ENCODE measurements around the gene OR7G1. TPM values are rescaled to one million over a fixed set of nuclear protein-coding genes. Genes with fewer than 3 reads are reported as not detected.
"Not testable (repeated sequence)": the region's sequence is repeated elsewhere in the genome, so short reads cannot be mapped to it uniquely, and the experiment has no call there.

The OR7G1 gene
- total and polyA plus RNA-seq, 2 donors (not counting 1 experiment from before 2014, with no cell fraction given), result not detected

DNA sequence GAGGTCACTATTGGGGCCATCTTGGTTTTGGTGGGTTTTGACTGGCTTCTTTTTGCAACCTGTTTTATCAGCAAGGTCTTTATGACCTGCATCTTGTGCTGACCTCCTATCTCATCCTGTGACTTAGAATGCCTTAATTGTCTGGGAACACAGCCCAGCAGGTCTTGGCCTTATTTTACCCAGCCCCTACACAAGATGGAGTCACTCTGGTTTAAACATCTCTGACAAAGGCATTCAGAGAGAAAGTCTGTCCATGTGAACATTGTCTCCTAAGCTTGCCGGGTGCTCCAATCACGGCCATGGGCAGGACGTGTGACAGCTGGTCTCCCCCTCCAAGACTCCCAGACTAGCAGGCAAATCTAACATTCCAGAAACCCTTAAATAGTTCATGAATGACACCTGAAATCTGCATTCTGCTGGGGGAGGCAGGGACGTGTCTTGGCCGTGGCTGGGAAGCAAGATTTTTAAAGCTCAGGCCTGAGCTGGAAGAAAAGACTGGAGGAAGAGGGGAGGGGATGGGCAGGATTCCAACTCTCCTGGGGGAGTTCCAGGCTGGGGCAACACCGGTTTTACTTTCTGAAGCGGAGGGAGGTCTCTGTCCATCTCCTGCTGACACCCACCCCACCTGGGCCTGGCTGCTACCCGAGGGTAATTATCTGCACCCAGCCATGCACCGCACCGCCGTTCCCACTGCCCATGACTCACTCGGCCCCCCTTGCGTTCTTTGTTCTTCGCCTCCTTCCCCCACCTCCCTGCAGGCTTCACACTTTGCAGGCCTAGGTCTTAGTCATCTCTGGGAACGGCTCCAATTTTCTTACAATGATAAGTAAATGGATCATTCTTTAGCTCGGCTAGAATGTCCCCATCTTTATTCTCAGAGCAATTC is 40.3 kb downstream of the OR7G1 start:
- Histone ChIP-seq H3K79me2 (ENCODE audit: control insufficient read depth, insufficient read depth, low read length) (no peaks in the 10 kb centered on the region), H3K27me3 (ENCODE audit: control insufficient read depth, insufficient read depth, low read length) (no peaks in the 10 kb centered on the region), H3K9ac (ENCODE audit: insufficient read depth, low read length) (no peak overlapping the region), H3K36me3 (ENCODE audit: control insufficient read depth, insufficient read depth, low read length) (no peaks in the 10 kb centered on the region), H3K4me3 (replicated peaks in 1 of 4; ENCODE audit: control extremely low read depth in 1 of 4, insufficient read depth in 1 of 4, low read depth in 3 of 4, low read length in 4 of 4) (no peak overlapping the region), H2AFZ (ENCODE audit: low read length) (no peak overlapping the region), H3K27ac (ENCODE audit: insufficient read depth, low read length) (no peak overlapping the region), H3K4me2 (ENCODE audit: extremely low read depth, insufficient read depth, low read length) (no peak overlapping the region), H3K9me3 (ENCODE audit: control insufficient read depth, insufficient read depth, low read depth, low read length) (no peaks in the 10 kb centered on the region), H3K4me1 (ENCODE audit: control insufficient read depth, extremely low read depth, insufficient read depth, low read length) (no peaks in the 10 kb centered on the region), H4K20me1 (ENCODE audit: control insufficient read depth, extremely low read depth, insufficient read depth, low read length) (no peaks in the 10 kb centered on the region)
- TF ChIP-seq EZH2 (IDR thresholded peaks at IDR 0.05; ENCODE audit: low read length, missing control alignments) (no peak), CTCF (conservative IDR thresholded peaks at IDR 0.05 in 1 of 2, IDR thresholded peaks at IDR 0.05 in 1 of 2; ENCODE audit: low read depth in 1 of 2, low read length in 2 of 2) (no peak)
- peak; percentile 92 to 99 for DNase-seq (ENCODE audit: low read depth in 2 of 2)

DNA sequence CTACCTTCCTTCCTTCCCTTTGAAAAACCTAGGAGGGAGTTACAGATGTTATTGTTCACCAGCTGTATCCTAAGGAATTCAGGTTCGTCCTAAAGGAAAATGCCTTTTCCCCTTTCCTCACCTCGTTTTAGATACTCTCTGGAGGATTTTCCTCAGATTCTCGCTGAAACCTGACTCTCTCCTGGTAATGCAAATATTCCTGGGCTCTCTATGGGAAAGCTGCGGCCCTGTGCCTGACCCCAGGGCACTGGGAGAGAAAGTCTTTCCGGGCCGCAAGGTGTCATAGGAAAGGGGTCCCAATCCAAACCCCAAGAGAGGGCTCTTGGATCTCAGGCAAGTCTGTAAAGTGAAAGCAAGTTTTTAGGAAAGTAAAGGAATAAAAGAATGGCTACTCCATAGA is 41.8 kb downstream of the OR7G1 start:
- H3K27me3 ChIP-seq (ENCODE audit: control insufficient read depth, insufficient read depth, low read length), result no peaks in the 10 kb centered on the region
- no peak overlapping the region for H3K9ac ChIP-seq (ENCODE audit: insufficient read depth, low read length)
- no peak overlapping the region for H3K27ac ChIP-seq (ENCODE audit: insufficient read depth, low read length)
- H3K4me2 ChIP-seq (ENCODE audit: extremely low read depth, insufficient read depth, low read length), result no peak overlapping the region
- no peaks in the 10 kb centered on the region for H3K79me2 ChIP-seq (ENCODE audit: control insufficient read depth, insufficient read depth, low read length)
- no peaks in the 10 kb centered on the region for H3K36me3 ChIP-seq (ENCODE audit: control insufficient read depth, insufficient read depth, low read length)
- no peak overlapping the region for H2AFZ ChIP-seq (ENCODE audit: low read length)
- no peak overlapping the region for H3K4me3 ChIP-seq (replicated peaks in 1 of 4; ENCODE audit: control extremely low read depth in 1 of 4, insufficient read depth in 1 of 4, low read depth in 3 of 4, low read length in 4 of 4)
- no peaks in the 10 kb centered on the region for H4K20me1 ChIP-seq (ENCODE audit: control insufficient read depth, extremely low read depth, insufficient read depth, low read length)
- no peaks in the 10 kb centered on the region for H3K4me1 ChIP-seq (ENCODE audit: control insufficient read depth, extremely low read depth, insufficient read depth, low read length)
- TF ChIP-seq EZH2 (IDR thresholded peaks at IDR 0.05; ENCODE audit: low read length, missing control alignments) (no peak), CTCF (conservative IDR thresholded peaks at IDR 0.05 in 1 of 2, IDR thresholded peaks at IDR 0.05 in 1 of 2; ENCODE audit: low read depth in 1 of 2, low read length in 2 of 2) (no peak)
- no peak for DNase-seq (ENCODE audit: low read depth in 2 of 2)
- H3K9me3 ChIP-seq (ENCODE audit: control insufficient read depth, insufficient read depth, low read depth, low read length), result no peaks in the 10 kb centered on the region

GRCh38 chr19:9071720-9072119 is 43.8 kb downstream of the OR7G1 start:
- H2AFZ ChIP-seq (ENCODE audit: low read length); H3K27me3 ChIP-seq (ENCODE audit: control insufficient read depth, insufficient read depth, low read length); H3K79me2 ChIP-seq (ENCODE audit: control insufficient read depth, insufficient read depth, low read length); H3K4me1 ChIP-seq (ENCODE audit: control insufficient read depth, extremely low read depth, insufficient read depth, low read length); H3K36me3 ChIP-seq (ENCODE audit: control insufficient read depth, insufficient read depth, low read length); H3K9me3 ChIP-seq (ENCODE audit: control insufficient read depth, insufficient read depth, low read depth, low read length); H3K4me2 ChIP-seq (ENCODE audit: extremely low read depth, insufficient read depth, low read length); DNase-seq (ENCODE audit: low read depth in 2 of 2); H3K4me3 ChIP-seq (replicated peaks in 1 of 4; ENCODE audit: control extremely low read depth in 1 of 4, insufficient read depth in 1 of 4, low read depth in 3 of 4, low read length in 4 of 4); H3K27ac ChIP-seq (ENCODE audit: insufficient read depth, low read length); H3K9ac ChIP-seq (ENCODE audit: insufficient read depth, low read length); H4K20me1 ChIP-seq (ENCODE audit: control insufficient read depth, extremely low read depth, insufficient read depth, low read length): not testable (repeated sequence)

All from fibroblast of lung (primary cell).